DOHH2 (cell line): ENCODE results near the gene PTPRN2.

ENCODE experiments used
- H3F3A ChIP-seq: fragments of 200-600 bp; sonication (generic), shearing (Covaris generic); 2 replicates; pipeline ENCODE4 v1.6.0; 2016; ENCODE audit warnings: antibody characterized with exemption, mild to moderate bottlenecking; ENCODE audit not compliant: control insufficient read depth, insufficient read depth
- H3K27ac ChIP-seq: fragments of 200-600 bp; sonication (generic); 2 replicates; pipeline ENCODE4 v1.5.1; 2014; ENCODE audit warnings: low read depth, mild to moderate bottlenecking, low read length, moderate library complexity
- H3K27me3 ChIP-seq: fragments of 200-600 bp; sonication (generic); 2 replicates; pipeline ENCODE4 v1.6.1; 2014; ENCODE audit warnings: mild to moderate bottlenecking, low read length, mixed read lengths; ENCODE audit not compliant: control insufficient read depth
- H3K36me3 ChIP-seq: fragments of 200-600 bp; sonication (generic); 2 replicates; pipeline ENCODE4 v1.6.1; 2014; ENCODE audit warnings: mild to moderate bottlenecking, low read length, moderate library complexity, mixed read lengths; ENCODE audit not compliant: control insufficient read depth
- H3K4me1 ChIP-seq: fragments of 200-600 bp; sonication (generic); 2 replicates; pipeline ENCODE4 v1.6.1; 2014; ENCODE audit warnings: mild to moderate bottlenecking, low read length, mixed read lengths; ENCODE audit not compliant: control insufficient read depth
- H3K4me2 ChIP-seq: fragments of 200-600 bp; sonication (generic); 2 replicates; pipeline ENCODE4 v1.6.0; 2014; ENCODE audit warnings: mild to moderate bottlenecking, low read length, moderate library complexity
- H3K4me3 ChIP-seq: fragments of 200-600 bp; sonication (generic); 2 replicates; pipeline ENCODE4 v1.5.1; 2014; ENCODE audit warnings: mild to moderate bottlenecking, low read length, mixed read lengths
- H3K79me2 ChIP-seq: fragments of 200-600 bp; sonication (generic); 2 replicates; pipeline ENCODE4 v1.6.1; 2014; ENCODE audit warnings: mild to moderate bottlenecking, low read length, mixed read lengths; ENCODE audit not compliant: control insufficient read depth
- H3K9me2 ChIP-seq: fragments of 200-600 bp; sonication (generic); replicated peaks from 2 replicates; pipeline ENCODE4 v1.6.1; 2014; ENCODE audit warnings: mild to moderate bottlenecking, low read length, mixed read lengths; ENCODE audit not compliant: control insufficient read depth
- H3K9me3 ChIP-seq: fragments of 200-600 bp; sonication (generic); 2 replicates; pipeline ENCODE4 v1.6.1; 2014; ENCODE audit warnings: antibody characterized with exemption, low read length, mixed read lengths; ENCODE audit not compliant: control insufficient read depth, insufficient read depth
- H4K20me1 ChIP-seq: fragments of 200-600 bp; sonication (generic); 2 replicates; pipeline ENCODE4 v1.6.0; 2014; ENCODE audit warnings: low read depth, mild to moderate bottlenecking, antibody characterized with exemption, low read length, moderate library complexity; ENCODE audit not compliant: control insufficient read depth, insufficient read depth
- CTCF ChIP-seq: fragments of 200-600 bp; sonication (generic); IDR thresholded peaks from one replicate; pipeline ENCODE4 v1.5.1; 2014; ENCODE audit warnings: antibody characterized with exemption, mild to moderate bottlenecking, low read depth, low read length; ENCODE audit not compliant: poor library complexity, severe bottlenecking
- EZH2phosphoT487 ChIP-seq: fragments of 200-600 bp; sonication (generic); IDR thresholded peaks from 2 replicates; pipeline ENCODE4 v1.6.1; 2017; ENCODE audit warnings: borderline replicate concordance, mild to moderate bottlenecking, antibody characterized with exemption, low read length, moderate library complexity, mixed read lengths

Gene PTPRN2

GRCh38 chr7:157617401-157617800, 970.2 kb downstream of the PTPRN2 start:
- Histone ChIP-seq H4K20me1 (no peaks in the 10 kb centered on the region), H3K9me3 (no peaks in the 10 kb centered on the region), H3K27ac (no peak overlapping the region), H3K27me3 (0 out of 2 replicates have a peak, but pooled peaks cover 2% of the 10 kb centered on the region), H3K36me3 (no peaks in the 10 kb centered on the region), H3F3A (no peaks in the 10 kb centered on the region), H3K4me1 (peaks cover 6% of the 10 kb centered on the region; the same call in 1 of the 2 replicates), H3K4me3 (no peak overlapping the region), H3K9me2 (no peaks in the 10 kb centered on the region), H3K4me2 (no peak overlapping the region), H3K79me2 (no peaks in the 10 kb centered on the region)
- no peak for TF ChIP-seq EZH2phosphoT487
- no peak for TF ChIP-seq CTCF

GRCh38 chr7:157616931-157617330, 970.7 kb downstream of the PTPRN2 start:
- Histone ChIP-seq H3K27ac (no peak overlapping the region), H4K20me1 (no peaks in the 10 kb centered on the region), H3K4me1 (peaks cover 8% of the 10 kb centered on the region; the same call in 1 of the 2 replicates), H3K27me3 (0 out of 2 replicates have a peak, but pooled peaks cover 4% of the 10 kb centered on the region), H3K4me3 (no peak overlapping the region), H3F3A (no peaks in the 10 kb centered on the region), H3K9me3 (no peaks in the 10 kb centered on the region), H3K79me2 (no peaks in the 10 kb centered on the region), H3K4me2 (no peak overlapping the region), H3K9me2 (no peaks in the 10 kb centered on the region), H3K36me3 (no peaks in the 10 kb centered on the region)
- TF ChIP-seq EZH2phosphoT487 (no peak), CTCF (no peak)

GRCh38 chr7:157616426-157616825, 971.2 kb downstream of the PTPRN2 start:
- Histone ChIP-seq H3K27ac (no peak overlapping the region), H3K4me1 (peaks cover 8% of the 10 kb centered on the region; the same call in 1 of the 2 replicates), H3F3A (no peaks in the 10 kb centered on the region), H3K9me3 (no peaks in the 10 kb centered on the region), H4K20me1 (no peaks in the 10 kb centered on the region), H3K36me3 (no peaks in the 10 kb centered on the region), H3K79me2 (no peaks in the 10 kb centered on the region), H3K27me3 (0 out of 2 replicates have a peak, but pooled peaks cover 4% of the 10 kb centered on the region), H3K4me2 (no peak overlapping the region), H3K4me3 (no peak overlapping the region), H3K9me2 (no peaks in the 10 kb centered on the region)
- TF ChIP-seq CTCF = no peak
